ENCODE measurements around the gene EEF1AKMT2.

DNA sequence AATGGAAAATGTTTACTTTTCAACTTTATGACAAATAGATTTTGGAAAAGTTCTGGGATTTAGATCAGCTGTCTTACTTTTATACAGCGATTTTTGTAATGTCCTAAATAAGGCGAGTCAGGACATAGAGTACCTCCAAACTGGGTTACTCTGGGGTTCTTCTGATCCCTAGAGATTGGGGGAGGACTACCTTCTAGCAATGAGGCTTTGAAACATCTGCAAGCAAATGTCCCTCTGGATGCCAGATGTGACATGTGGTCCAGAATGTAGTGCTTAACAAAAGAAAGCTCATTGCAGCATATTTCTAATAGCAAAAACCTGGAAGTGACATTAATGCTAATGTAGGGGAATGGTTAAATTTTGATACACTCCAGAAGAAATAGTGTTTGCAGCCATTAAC, 46.0 kb upstream of the EEF1AKMT2 start:
- no peak for TF ChIP-seq CTCF (IDR thresholded peaks at IDR 0.05)
- TF ChIP-seq EZH2 (IDR thresholded peaks at IDR 0.05) = no peak

All from neural progenitor cell (in vitro differentiated cells).